Large intestine (tissue), 3 donors: ENCODE data around the gene ZNF69. TPM values are rescaled to one million over a fixed set of nuclear protein-coding genes. Genes with fewer than 3 reads are reported as not detected.
A peak's percentile ranks its signal among the peaks of the same experiment; 100 is the strongest.
"Not testable (repeated sequence)": the region's sequence is repeated elsewhere in the genome, so short reads cannot be mapped to it uniquely, and the experiment has no call there.

Experiments used
- DNase-seq, 2 donors: peaks; one replicate each; pipeline versions ENCODE4 v3.0.0 to v3.0.0-alpha.2; 2013
- H3K27ac ChIP-seq: one replicate; pipeline ENCODE4 v1.5.1; 2013; ENCODE audit warnings: low read length
- H3K27me3 ChIP-seq: 2 replicates; pipeline ENCODE4 v1.6.1; 2013; ENCODE audit warnings: low read length; ENCODE audit not compliant: control insufficient read depth, insufficient read depth
- H3K36me3 ChIP-seq: 2 replicates; pipeline ENCODE4 v1.6.1; 2013; ENCODE audit warnings: low read length; ENCODE audit not compliant: control insufficient read depth, insufficient read depth
- H3K4me1 ChIP-seq: one replicate; pipeline ENCODE4 v1.6.1; 2013; ENCODE audit warnings: low read length; ENCODE audit not compliant: control insufficient read depth, insufficient read depth
- H3K4me3 ChIP-seq: one replicate; pipeline ENCODE4 v1.5.1; 2013; ENCODE audit warnings: low read length
- H3K9me3 ChIP-seq: one replicate; pipeline ENCODE4 v1.6.1; 2013; ENCODE audit warnings: mild to moderate bottlenecking, low read depth, low read length, moderate library complexity; ENCODE audit not compliant: control insufficient read depth
- WGBS: methylation state at CpG from one replicate; pipeline ENCODE4 v1.1.5; 2013; ENCODE audit warnings: low lambda C conversion rate; ENCODE audit not compliant: insufficient coverage; 5-methylcytosine and 5-hydroxymethylcytosine counted together
- polyA plus RNA-seq: library from polyadenylated mRNA; unstranded; fragments of 120-200 nt; gene quantifications from one replicate; pipeline ENCODE4 v1.2.1, GENCODE V29; 2013

The ZNF69 gene
- polyA plus RNA-seq, 1 donor: 28.3 TPM

- Histone ChIP-seq H3K4me3 (no peak overlapping the region), H3K9me3 (peaks cover 28% of the 10 kb centered on the region), H3K4me1 (peaks cover 13% of the 10 kb centered on the region), H3K36me3 (peaks cover 23% of the 10 kb centered on the region), H3K27ac (no peak overlapping the region), H3K27me3 (no peaks in the 10 kb centered on the region)
- WGBS: no CpG with 5 or more reads among the region's 5 CpGs
- DNase-seq: no peak
These were observed 3.1 kb downstream of the ZNF69 start for GRCh38 chr19:11890634-11891033.

- Histone ChIP-seq H3K4me1 (peaks cover 5% of the 10 kb centered on the region), H3K27me3 (no peaks in the 10 kb centered on the region), H3K9me3 (peaks cover 48% of the 10 kb centered on the region), H3K36me3 (peaks cover 27% of the 10 kb centered on the region), H3K4me3 (no peak overlapping the region), H3K27ac (no peak overlapping the region)
- no peak for DNase-seq
- WGBS: no CpG with 5 or more reads among the region's 6 CpGs
These were observed 7.3 kb downstream of the ZNF69 start for GRCh38 chr19:11894851-11895250.

- no peaks in the 10 kb centered on the region for H3K27me3 ChIP-seq
- peaks cover 37% of the 10 kb centered on the region for H3K36me3 ChIP-seq
- peaks cover 74% of the 10 kb centered on the region for H3K9me3 ChIP-seq
- no CpG with 5 or more reads among the region's 3 CpGs for WGBS
- DNase-seq: no peak
- H3K4me3 ChIP-seq: no peak overlapping the region
- H3K4me1 ChIP-seq: no peaks in the 10 kb centered on the region
- H3K27ac ChIP-seq: no peak overlapping the region
These were observed 14.6 kb downstream of the ZNF69 start for GRCh38 chr19:11902228-11902627.

- H3K36me3 ChIP-seq: peaks cover 34% of the 10 kb centered on the region
These were observed 18.3 kb downstream of the ZNF69 start for GRCh38 chr19:11905928-11906327.

GRCh38 chr19:11911937-11912336 is 24.4 kb downstream of the ZNF69 start:
- not testable (repeated sequence) for H3K4me3 ChIP-seq, H3K27me3 ChIP-seq, H3K4me1 ChIP-seq, H3K27ac ChIP-seq, H3K36me3 ChIP-seq
- no CpG with 5 or more reads among the region's 1 CpG for WGBS
- peaks cover 22% of the 10 kb centered on the region for H3K9me3 ChIP-seq
- peak in 1 of 2 donors; percentile 17 for DNase-seq

More at GRCh38 chr19:11905928-11906327, 18.3 kb downstream of the ZNF69 start:
- DNase-seq: no peak
- H3K27ac ChIP-seq: no peak overlapping the region
- no peaks in the 10 kb centered on the region for H3K27me3 ChIP-seq
- no CpG with 5 or more reads among the region's 3 CpGs for WGBS
- no peaks in the 10 kb centered on the region for H3K4me1 ChIP-seq
- peaks cover 51% of the 10 kb centered on the region for H3K9me3 ChIP-seq
- H3K4me3 ChIP-seq: no peak overlapping the region

- H3K27me3 ChIP-seq, H3K36me3 ChIP-seq, H3K27ac ChIP-seq, H3K4me3 ChIP-seq, DNase-seq, H3K4me1 ChIP-seq: not testable (repeated sequence)
- peaks cover 33% of the 10 kb centered on the region for H3K9me3 ChIP-seq
- no CpG with 5 or more reads among the region's 4 CpGs for WGBS
These were observed 27.0 kb downstream of the ZNF69 start for GRCh38 chr19:11914417-11915051.

- Histone ChIP-seq H3K27ac (no peak overlapping the region), H3K4me3 (no peak overlapping the region), H3K27me3 (no peaks in the 10 kb centered on the region), H3K4me1 (peaks cover 18% of the 10 kb centered on the region), H3K9me3 (peaks cover 11% of the 10 kb centered on the region), H3K36me3 (no peaks in the 10 kb centered on the region)
- WGBS: 0% methylated on average over 1 of the region's 6 CpGs
- peak; percentile 31 to 76 for DNase-seq
These were observed 34.4 kb downstream of the ZNF69 start for GRCh38 chr19:11921852-11922495.

- peak within 1 kb of the TSS; percentile 84 for H3K4me3 ChIP-seq
- no peaks in the 10 kb centered on the region for H3K27me3 ChIP-seq
- peak within 1 kb of the TSS; percentile 97 for H3K27ac ChIP-seq
- H3K4me1 ChIP-seq: peaks cover 18% of the 10 kb centered on the region
- WGBS: 0% methylated on average over 2 of the region's 53 CpGs
- DNase-seq: peak; percentile 93 to 96
- H3K9me3 ChIP-seq: peaks cover 15% of the 10 kb centered on the region
- H3K36me3 ChIP-seq: peaks cover 6% of the 10 kb centered on the region
These were observed 37.5 kb downstream of the ZNF69 start, which contains the start of gene ZNF700 for GRCh38 chr19:11924886-11925650. Gene ZNF700 (plus strand): TSS chr19:11925107. CDS start chr19:11925211, 104 bp downstream.

GRCh38 chr19:11925651-11926187 is 38.1 kb downstream of the ZNF69 start:
- peaks cover 18% of the 10 kb centered on the region for H3K4me1 ChIP-seq
- DNase-seq: peak in 1 of 2 donors; percentile 78
- WGBS: 0% methylated on average over 3 of the region's 10 CpGs
- peak overlapping the region; percentile 97 for H3K27ac ChIP-seq
- not testable (repeated sequence) for H3K36me3 ChIP-seq, H3K27me3 ChIP-seq
- peak overlapping the region; percentile 84 for H3K4me3 ChIP-seq
- peaks cover 16% of the 10 kb centered on the region for H3K9me3 ChIP-seq

- Histone ChIP-seq H3K9me3 (peaks cover 23% of the 10 kb centered on the region), H3K27me3 (no peaks in the 10 kb centered on the region)
- 93% methylated on average over 3 of the region's 3 CpGs for WGBS
These were observed 39.6 kb downstream of the ZNF69 start for GRCh38 chr19:11927227-11927626.

More at GRCh38 chr19:11927227-11927626, 39.6 kb downstream of the ZNF69 start:
- Histone ChIP-seq H3K27ac (no peak overlapping the region), H3K36me3 (peaks cover 9% of the 10 kb centered on the region), H3K4me1 (peaks cover 13% of the 10 kb centered on the region), H3K4me3 (no peak overlapping the region)
- no peak for DNase-seq
